Hematopoietic multipotent progenitor cell treated with erythropoietin and hydrocortisone succinate and interleukin-3 and kit ligand, for 17 days (in vitro differentiated cells): ENCODE results near the gene ZNF655.
"Not testable (repeated sequence)": the region's sequence is repeated elsewhere in the genome, so short reads cannot be mapped to it uniquely, and the experiment has no call there.

Source experiments
- DNase-seq: peaks from one replicate; pipeline ENCODE4 v3.0.0-alpha.2; 2015; ENCODE audit warnings: low spot score

The ZNF655 gene

DNA sequence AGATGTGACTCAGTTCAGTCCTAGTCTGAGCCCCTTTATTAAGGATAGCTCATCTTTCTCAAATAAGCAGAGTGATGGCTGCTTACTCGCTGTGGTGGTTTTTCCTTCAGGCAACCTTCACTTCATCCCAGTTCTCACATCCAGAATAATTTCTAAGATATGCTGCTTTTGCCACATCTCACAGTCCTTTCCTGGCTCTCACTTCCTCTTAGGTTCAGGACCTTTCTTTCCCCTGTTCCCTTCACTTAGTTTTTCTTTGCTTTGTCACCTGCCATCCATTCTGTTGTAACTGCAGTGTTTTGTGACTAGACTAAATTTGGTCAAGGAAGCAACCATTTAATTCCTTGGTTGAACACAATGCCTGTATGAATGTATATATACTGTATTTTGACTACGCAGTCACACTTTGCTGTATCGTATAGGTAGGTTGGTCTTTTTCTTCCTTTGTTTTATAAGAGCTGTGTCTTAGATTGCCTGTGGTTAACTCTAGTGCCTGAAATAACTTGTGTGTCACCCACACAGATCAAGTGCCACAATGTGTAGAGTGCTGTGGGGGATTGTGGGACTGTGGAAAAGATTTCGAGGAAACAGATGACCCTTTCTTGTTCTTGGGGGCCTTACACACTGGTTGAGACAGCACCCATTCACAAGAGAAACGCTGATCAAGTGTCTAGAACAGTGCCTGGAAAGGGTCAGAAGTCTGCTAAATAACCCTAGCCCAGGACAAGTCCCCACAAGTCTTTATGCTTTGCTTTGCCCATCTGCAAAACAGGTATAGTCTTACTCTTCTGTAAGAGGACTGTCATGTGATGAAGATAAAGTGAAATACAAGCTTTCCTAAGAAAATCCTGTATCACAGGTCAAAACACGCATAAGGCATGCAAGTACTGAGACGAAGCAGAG lies 2.6 kb downstream of the ZNF655 start:
- DNase-seq = peak; percentile 5

DNA sequence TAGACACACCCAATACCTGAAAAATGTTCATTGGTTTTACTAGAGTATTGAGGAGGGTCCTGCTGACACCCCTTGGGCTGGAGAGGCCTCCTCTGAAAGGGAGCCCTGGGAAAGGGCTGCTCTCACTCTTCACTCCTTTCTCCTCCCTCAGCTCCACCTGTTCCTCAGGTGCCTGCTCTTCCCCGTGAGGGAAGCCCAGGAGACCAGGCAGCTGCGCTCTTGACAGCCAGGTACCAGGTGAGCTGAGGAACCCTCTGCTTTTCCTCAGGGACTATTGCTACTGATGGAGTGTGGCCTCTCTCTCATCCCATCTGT lies 3.3 kb downstream of the ZNF655 start:
- DNase-seq = no peak

DNA sequence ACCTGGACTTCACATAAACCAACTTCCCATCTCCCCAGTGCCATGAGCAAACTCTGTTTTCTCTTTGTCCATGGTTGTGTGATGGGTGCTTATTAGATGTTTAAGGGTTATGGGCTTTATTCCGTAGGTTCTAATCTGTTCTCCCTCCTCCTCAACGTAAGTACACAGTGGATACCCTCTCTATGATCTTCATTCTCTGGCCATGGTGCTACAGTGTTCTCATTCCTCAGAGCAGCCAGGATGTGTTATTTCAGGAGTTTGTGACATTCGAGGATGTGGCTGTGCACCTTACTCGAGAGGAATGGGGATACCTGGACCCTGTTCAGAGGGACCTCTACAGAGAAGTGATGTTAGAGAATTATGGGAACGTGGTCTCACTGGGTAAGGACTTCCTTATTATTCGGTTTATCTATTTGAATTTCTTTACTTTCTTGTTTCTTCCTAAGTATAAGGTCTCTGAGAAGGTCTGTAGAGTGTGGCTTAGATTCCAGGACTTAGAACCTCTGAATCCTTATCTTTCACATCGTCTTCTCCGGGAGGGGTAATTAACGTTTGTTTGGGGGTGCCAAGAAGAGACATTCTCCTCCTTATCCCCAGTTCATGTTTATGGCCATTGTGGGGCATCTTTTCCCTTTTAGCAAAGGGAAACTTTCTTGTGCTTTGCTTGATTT lies 3.8 kb downstream of the ZNF655 start:
- DNase-seq = no peak

DNA sequence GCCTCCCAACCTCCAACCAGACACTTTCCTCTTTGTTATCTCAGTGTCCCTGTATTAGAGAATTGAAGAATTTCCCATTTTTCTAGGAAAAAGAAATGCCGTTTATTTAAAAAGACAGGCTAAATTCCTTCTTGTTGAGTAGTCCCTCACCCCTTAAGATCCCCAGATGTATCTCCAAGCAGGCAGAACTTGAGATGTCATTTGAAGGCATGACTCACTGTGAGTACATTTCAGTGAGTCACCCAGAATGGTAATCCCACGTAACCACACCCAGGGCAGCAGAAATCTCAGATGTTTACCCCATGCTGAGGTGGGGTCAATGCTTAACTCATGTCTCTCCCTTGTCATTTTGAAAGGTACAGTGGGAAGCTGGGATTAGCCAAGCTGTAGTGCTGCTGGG lies 4.4 kb downstream of the ZNF655 start:
- DNase-seq = peak; percentile 78

DNA sequence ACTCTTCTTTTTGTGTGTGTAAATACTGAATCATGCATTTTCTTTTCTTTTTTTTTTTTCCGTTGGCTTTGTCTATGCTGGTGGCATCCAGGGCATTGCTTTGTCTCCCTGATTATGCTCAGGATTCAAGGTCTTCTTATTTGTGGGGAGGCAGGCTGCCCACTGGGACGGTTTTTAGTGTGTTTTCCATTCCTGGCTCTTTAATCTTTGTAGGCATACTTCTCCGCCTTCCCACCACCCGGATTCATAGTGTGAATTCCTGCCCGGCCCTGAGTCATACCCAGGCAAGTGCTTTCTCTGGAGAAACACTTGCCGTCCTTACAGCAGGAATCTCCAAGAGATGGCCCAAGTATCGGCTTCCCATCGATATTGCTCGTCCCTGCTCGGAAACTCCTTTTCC lies 5.2 kb downstream of the ZNF655 start:
- no peak for DNase-seq

DNA sequence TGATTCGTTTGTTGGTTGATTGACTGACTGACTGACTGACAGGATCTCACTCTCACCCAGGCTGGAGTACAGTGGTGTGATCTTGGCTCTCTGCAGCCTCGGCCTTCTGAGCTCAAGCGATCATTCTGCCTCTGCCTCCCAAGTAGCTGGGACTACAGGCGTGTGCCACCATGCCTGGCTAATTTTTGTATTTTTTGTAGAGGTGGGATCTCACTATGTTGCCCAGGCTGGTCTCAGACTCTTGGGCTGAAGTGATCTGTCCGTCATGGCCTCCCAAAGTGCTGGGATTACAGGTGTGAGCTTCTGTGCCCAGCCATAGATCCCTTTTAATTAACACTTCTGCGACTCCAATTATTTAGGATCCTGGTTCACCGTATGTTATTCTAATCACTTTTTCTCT lies 10.3 kb downstream of the ZNF655 start:
- not testable (repeated sequence) for DNase-seq

DNA sequence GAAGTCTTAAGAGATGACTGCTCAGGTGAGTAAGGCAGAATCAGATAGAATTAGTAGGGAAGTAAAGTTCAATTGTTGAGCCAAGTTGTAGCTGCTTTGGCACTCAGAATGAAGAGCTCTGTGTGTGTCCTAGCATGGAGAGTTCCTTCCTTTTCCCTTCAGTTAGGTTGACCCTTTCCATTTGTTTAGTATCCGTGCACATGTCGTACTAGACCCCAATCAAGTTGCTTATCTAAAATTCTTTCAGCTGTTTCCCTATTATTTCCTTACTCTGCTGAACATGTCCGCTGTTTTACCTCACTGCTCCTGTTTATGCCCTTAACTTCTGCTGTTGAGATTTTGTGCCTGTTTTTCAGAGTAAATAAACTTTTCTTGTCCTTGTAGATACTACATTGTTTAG lies 13.3 kb downstream of the ZNF655 start:
- DNase-seq = no peak

DNA sequence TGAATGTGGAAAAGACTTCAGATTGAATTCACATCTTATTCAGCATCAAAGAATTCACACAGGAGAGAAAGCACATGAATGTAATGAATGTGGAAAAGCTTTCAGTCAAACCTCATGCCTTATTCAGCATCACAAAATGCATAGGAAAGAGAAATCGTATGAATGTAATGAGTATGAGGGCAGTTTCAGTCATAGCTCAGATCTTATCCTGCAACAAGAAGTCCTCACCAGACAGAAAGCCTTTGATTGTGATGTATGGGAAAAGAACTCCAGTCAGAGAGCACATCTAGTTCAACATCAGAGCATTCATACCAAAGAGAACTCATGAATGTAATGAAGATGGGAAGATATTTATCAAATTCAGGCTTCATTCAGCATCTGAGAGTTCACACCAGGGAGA lies 14.8 kb downstream of the ZNF655 start:
- DNase-seq = no peak

DNA sequence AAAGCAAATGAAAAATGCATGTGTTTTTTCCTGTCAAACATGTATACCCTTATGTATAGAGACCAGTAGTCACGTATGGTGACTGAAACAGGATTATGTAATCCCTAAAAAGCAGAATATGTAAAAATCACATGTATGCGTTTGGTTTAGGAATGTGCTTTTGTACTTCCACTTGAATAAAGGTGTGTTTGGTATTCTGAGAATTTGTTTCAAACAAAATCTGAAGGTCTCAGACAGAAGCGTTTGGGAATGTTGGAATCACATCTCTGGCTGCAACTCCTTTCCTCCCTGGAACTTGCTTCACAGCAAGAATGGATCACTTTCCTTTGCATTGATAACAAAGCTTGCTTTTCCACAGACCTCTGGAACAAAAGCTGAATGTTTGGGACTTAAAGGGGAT lies 17.8 kb downstream of the ZNF655 start:
- DNase-seq = no peak

DNA sequence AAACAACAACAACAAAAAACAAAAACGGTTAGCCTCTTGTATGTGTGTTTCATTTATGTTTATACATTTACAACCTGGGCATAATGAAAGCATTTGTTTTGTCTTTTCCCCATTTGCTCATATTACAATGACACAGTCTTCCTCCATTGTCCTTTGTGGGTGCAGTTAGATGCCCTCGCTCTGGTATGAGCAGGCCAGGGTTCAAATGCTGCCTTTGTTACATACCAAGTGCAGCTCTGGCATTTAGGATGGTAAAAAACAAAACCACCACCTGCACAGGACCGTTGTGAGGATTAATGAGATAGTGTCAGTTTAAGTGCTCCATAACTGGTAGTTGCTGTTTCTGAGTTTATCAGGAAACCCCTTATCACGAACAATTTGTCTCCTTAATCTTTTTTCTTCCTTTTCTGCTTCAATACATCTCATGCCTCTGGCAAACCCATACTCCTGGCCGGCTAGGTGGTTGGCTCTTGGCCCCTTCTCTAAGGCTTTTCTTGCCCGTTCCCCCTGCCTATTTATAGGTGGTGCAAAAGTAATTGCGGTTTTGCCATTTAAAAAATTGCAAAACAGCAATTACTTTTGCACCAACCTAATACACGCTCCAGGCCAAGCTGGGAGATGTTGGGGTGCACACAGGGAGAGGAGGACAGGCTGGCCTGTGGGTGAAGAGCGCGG lies 21.0 kb downstream of the ZNF655 start:
- DNase-seq = no peak

DNA sequence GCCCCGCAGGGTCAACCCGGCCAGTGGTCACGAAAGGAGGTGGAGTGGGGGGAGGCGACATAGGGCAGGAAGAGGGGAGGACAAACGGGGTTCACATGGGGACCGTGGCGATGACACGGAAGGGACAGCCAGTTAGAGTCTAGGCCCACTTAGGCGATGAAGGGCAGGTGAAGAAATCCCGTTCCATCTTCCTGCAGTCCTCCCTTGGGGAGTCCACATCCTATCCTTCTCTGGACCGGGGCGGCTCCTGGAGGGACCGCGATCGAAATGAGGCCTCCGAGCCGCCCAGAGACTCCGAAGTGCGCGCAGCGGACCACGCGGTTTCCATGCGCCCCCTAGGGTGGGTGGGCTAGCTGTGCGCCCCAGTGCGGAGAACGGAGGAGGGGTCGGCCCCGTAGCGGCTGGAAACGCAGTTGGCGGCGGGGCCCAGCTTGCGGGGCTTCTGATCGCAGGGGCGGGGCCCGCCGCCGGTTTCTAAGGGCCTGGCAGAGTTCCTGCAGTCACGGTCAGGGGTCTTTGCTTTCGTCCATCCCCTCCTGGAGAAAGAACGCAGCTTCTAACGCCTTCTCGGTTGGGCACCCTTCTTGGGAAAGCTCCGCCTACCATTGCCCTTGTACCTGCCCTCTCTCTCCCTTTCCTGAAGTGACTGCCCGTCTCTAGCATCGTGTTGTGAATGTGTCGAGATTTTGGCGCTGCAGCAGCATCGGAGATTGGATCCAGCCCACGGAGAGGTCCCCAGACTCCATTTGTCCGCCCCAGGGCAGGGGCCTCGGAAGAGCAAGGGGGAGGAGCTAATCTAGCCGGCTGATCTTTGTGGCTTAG lies 21.7 kb downstream of the ZNF655 start:
- DNase-seq = peak; percentile 40

DNA sequence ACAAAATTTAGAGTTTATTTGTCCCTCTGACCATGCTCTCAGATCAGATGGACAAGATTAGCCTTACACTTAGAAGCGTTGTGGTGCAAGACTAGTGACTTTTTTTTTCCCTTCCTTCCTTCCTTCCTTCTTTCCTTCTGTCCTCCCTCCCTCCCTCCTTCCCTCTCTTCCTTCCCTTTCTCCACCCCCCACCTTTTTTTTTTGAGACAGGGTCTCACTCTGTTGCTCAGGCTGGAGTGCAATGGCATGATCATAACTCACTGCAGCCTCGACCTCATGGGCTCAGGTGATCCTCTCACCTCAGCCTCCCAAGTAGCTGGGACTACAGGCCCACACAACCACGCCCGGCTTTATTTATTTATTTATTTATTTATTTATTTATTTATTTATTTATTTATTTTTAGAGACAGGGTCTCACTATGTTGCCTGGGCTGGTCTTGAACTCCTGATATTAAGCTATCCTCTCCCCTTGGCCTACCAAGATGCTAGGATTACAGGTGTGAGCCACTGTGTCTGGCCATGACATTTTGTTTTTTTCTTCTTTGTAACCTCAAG lies 22.4 kb downstream of the ZNF655 start:
- not testable (repeated sequence) for DNase-seq

DNA sequence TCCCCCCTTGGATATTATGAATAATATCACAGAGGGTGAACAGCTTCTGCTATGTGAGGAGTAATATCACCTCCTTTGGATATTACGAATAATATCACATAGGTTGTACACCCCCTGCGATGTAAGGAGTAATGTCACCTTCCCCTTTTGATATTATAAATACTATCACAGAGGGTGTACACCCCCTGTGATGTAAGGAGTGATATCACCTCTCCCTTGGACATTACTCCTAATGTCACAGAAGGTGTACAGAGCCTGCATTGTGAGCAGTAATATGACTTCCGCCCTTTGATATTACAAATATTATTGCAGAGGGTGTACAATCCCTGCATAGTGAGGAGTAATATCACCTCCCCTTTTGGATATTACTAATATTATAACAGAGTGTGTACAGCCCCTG lies 30.4 kb downstream of the ZNF655 start:
- no peak for DNase-seq

DNA sequence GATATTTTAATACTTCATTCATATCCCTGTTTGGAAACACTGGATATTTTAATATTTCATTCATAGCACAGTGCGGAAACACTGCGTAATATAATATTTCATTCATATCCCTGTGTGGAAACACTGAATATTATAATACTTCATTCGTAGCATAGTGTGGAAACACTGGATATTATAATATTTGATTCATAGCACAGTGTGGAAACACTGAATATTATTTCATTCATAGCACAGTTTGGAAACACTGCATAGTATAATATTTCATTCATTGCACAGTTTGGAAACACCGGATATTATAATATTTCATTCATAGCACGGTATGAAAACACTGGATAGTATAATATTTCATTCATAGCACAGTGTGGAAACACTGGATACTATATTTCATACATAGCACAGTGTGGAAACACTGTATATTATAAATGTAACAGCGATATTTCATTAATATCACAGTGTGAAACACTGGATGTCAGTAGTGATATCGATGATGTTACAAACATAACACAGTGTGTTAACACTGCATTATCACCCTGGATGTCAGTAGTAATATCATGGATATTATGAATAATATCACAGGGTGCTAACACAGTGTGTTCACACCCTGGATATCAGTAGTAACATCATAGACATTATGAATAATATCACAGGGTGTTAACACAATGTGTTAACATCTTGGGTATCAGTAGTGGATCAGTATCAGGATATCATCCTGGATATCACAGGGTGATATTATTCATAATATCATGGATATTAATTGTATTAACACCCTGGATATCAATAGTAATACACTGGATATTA lies 36.7 kb downstream of the ZNF655 start:
- no peak for DNase-seq

DNA sequence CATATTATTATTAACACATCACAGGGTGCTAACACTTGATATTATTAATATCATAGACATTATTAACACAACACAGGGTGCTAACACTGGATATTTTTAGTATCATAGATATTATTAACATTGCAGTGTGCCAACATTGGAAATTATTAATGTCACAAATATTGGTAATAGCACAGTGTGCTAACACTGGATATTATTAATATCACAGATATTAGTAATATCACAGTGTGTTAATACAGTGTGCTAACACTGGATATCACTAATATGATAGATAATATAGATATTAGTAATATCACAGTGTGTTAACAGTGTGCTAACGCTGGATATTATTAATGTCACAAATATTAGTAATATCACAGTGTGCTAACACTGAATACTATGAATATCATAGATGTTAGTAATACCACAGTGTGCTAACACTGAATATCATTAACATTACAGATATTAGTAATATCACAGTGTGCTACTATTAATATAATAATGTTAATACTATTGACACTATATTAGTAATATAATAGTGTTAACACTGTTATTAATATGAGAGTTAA lies 38.0 kb downstream of the ZNF655 start:
- DNase-seq = no peak

DNA sequence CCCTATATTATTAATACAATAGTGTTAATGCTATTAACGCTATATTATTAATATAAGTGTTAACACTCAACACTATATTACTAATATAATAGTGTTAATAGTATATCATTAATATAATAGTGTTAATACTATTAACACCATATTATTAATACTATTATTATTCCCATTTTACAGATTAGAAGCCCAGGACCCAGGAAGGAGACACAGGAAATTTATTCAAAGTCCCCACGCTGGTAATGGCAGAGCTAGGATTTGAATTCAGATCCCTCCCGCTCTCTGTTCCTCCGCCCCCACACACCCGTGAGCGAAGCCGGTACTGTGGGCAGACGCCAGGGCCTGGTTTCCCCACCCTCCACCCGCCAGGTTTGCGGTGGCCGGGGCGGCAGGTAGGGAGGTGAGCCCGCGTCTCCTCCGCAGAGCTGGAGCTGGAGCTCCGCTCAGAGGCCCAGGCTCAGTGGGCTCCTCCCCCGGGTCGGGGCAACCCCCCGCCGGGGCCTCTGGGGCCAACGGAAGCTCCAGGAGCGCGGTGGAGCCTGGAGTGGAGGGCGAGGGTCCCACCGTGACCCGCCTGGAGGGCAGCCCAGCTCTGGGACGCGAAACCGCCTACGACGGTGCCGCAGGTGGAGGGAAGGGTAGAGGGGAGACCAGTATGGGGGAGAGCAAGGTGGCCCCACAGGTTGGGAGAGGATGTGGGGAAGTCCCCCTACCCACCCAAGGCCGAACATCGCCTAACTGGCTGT lies 39.5 kb downstream of the ZNF655 start, which contains the start of gene TMEM225B:
TSS of gene TMEM225B (plus strand) at position 506 of the 740 bp plus-strand sequence. CDS start 6,122 bp downstream, outside the sequence.
- DNase-seq = no peak

DNA sequence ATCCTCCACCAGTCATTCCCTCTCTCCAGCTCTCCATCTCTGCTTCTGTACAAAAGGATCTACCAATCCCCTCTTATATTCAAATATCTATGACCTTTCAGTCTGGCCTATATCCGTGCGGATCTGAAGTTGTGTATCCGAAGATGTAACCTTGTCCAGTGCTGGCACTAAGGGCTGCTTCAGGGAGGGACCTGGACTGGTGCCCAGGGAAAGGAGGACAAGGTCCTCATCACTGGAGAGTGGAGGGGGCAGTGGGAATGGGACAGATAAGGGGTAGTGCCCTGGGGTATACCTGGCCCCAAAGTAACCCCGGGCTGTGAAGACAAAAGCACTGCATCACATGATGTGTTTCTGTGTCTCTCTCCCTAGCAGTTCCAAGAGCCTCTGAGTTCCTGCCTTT lies 41.4 kb downstream of the ZNF655 start:
- DNase-seq = no peak

DNA sequence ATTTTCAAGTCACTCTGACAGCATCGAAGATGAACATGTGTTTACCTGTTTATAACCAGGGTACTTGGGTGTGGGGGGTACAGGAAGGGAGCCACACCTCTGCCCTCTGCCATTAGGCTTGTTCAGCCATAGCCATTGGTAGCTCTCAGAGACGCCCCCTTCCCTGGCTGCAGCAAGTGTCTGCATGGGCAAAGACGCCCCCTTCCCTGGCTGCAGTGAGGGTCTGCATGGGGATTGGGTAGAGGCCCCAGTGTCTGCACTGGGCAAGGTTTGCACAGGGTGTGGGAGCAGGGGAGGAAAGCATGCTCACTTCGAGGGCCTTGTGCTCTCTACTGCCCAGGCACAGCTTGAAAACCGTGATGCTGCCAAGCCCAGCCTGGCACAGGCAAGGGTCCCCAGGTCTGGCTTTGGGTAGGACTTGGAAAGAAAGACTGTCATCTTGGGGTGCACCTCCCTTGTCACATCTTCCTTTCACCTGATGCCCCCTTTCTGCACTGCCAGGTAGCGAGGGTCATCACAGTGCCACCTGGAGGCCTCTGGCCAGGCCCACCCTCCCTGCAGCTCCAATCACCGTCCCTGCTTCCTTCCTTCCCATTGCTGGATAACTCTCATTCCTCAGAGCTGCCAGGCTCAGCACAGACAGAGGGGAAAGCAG lies 43.3 kb downstream of the ZNF655 start:
- DNase-seq = no peak

DNA sequence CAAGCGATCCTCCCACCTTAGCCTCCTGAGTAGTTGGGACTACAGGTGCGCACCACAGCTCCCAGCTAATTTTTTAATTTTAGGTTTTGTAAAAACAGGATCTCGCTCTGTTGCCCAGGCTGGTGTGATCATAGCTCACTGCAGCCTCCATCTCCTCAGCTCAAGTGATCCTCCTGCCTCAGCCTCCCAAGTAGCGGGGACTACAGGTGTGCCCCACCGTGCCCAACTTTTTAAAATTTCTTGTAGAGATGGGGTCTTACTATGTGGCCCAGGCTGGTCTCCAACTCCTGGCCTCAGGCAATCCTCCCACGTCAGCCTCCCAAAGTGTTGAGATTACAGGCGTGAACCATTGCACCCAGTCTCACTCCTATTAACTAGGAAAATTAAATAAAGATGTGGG lies 47.1 kb downstream of the ZNF655 start:
- DNase-seq = no peak
